Measurements from ENCODE around the gene APOL3.

GRCh38 chr22:36208914-36209313 is 48.4 kb upstream of the APOL3 start:
- TF ChIP-seq POLR2A (IDR thresholded peaks at IDR 0.05), result no peak
- no peak for TF ChIP-seq CTCF (IDR thresholded peaks at IDR 0.05)
